Activated naive CD8-positive, alpha-beta T cell treated with anti-CD3 and anti-CD28 coated beads for 36 hours (primary cell): ENCODE results near the gene EPS15. TPM values are rescaled to one million over a fixed set of nuclear protein-coding genes. Genes with fewer than 3 reads are reported as not detected.
"Not testable (repeated sequence)": the region's sequence is repeated elsewhere in the genome, so short reads cannot be mapped to it uniquely, and the experiment has no call there.

Source experiments
- DNase-seq: peaks from one replicate; pipeline ENCODE4 v3.0.0; 2021
- H3K27ac Mint-ChIP-seq: one replicate; pipeline ENCODE4 v1.8.0; 2022; ENCODE audit warnings: mild to moderate bottlenecking, moderate library complexity, mixed read lengths
- H3K27me3 Mint-ChIP-seq: one replicate; pipeline ENCODE4 v1.8.0; 2022; ENCODE audit warnings: mild to moderate bottlenecking, mixed read lengths
- H3K36me3 Mint-ChIP-seq: one replicate; pipeline ENCODE4 v1.8.0; 2021; ENCODE audit warnings: mild to moderate bottlenecking, mixed read lengths
- H3K4me1 Mint-ChIP-seq: one replicate; pipeline ENCODE4 v1.8.0; 2021; ENCODE audit warnings: mixed read lengths
- H3K4me3 Mint-ChIP-seq: one replicate; pipeline ENCODE4 v1.8.0; 2022; ENCODE audit warnings: mild to moderate bottlenecking, moderate library complexity, mixed read lengths
- H3K9me3 Mint-ChIP-seq: one replicate; pipeline ENCODE4 v1.8.0; 2022; ENCODE audit warnings: mixed read lengths
- total RNA-seq, 2 experiments: library from RNA; stranded (reverse); gene quantifications; one replicate each; pipeline ENCODE4 v1.2.3, GENCODE V29; 2021

The EPS15 gene
- total RNA-seq, 2 experiments from 2014 or later, result 53.5 to 55.0 TPM

- Mint-ChIP-seq H3K27me3 (peaks cover 34% of the 10 kb centered on the region), H3K9me3 (no peaks in the 10 kb centered on the region), H3K4me3 (no peak overlapping the region), H3K4me1 (peaks cover 12% of the 10 kb centered on the region), H3K27ac (no peak overlapping the region), H3K36me3 (peaks cover 3% of the 10 kb centered on the region)
- no peak for DNase-seq
Measured at GRCh38 chr1:51328279-51328678, 190.8 kb downstream of the EPS15 start.

- H3K27me3 Mint-ChIP-seq, result peaks cover 34% of the 10 kb centered on the region
- H3K27ac Mint-ChIP-seq, result no peak overlapping the region
- no peaks in the 10 kb centered on the region for H3K9me3 Mint-ChIP-seq
- H3K4me1 Mint-ChIP-seq, result peaks cover 12% of the 10 kb centered on the region
- H3K4me3 Mint-ChIP-seq, result no peak overlapping the region
- DNase-seq, result no peak
- H3K36me3 Mint-ChIP-seq, result peaks cover 3% of the 10 kb centered on the region
Measured at GRCh38 chr1:51327386-51327785, 191.7 kb downstream of the EPS15 start.

- peaks cover 3% of the 10 kb centered on the region for H3K36me3 Mint-ChIP-seq
- no peak overlapping the region for H3K4me3 Mint-ChIP-seq
- no peak for DNase-seq
- H3K9me3 Mint-ChIP-seq, result no peaks in the 10 kb centered on the region
- H3K27ac Mint-ChIP-seq, result no peak overlapping the region
- peaks cover 11% of the 10 kb centered on the region for H3K4me1 Mint-ChIP-seq
- peaks cover 32% of the 10 kb centered on the region for H3K27me3 Mint-ChIP-seq
Measured at GRCh38 chr1:51326839-51327238, 192.2 kb downstream of the EPS15 start.

GRCh38 chr1:51325878-51326755 lies 192.9 kb downstream of the EPS15 start:
- Mint-ChIP-seq H3K27me3 (peaks cover 25% of the 10 kb centered on the region), H3K9me3 (no peaks in the 10 kb centered on the region), H3K4me1 (peaks cover 5% of the 10 kb centered on the region), H3K27ac (no peak overlapping the region), H3K36me3 (peaks cover under 1% of the 10 kb centered on the region), H3K4me3 (no peak overlapping the region)
- DNase-seq, result no peak

GRCh38 chr1:51325391-51325790 lies 193.7 kb downstream of the EPS15 start:
- no peaks in the 10 kb centered on the region for H3K9me3 Mint-ChIP-seq
- no peaks in the 10 kb centered on the region for H3K36me3 Mint-ChIP-seq
- H3K27me3 Mint-ChIP-seq, result peaks cover 19% of the 10 kb centered on the region
- H3K4me1 Mint-ChIP-seq, result no peaks in the 10 kb centered on the region
- H3K4me3 Mint-ChIP-seq, result no peak overlapping the region
- no peak overlapping the region for H3K27ac Mint-ChIP-seq
- no peak for DNase-seq

GRCh38 chr1:51325011-51325385 lies 194.1 kb downstream of the EPS15 start:
- not testable (repeated sequence) for H3K27ac Mint-ChIP-seq, H3K4me3 Mint-ChIP-seq, H3K4me1 Mint-ChIP-seq, H3K36me3 Mint-ChIP-seq, H3K9me3 Mint-ChIP-seq, DNase-seq
- peaks cover 18% of the 10 kb centered on the region for H3K27me3 Mint-ChIP-seq

- Mint-ChIP-seq H3K9me3 (no peaks in the 10 kb centered on the region), H3K4me3 (no peak overlapping the region), H3K4me1 (no peaks in the 10 kb centered on the region), H3K27me3 (peaks cover 12% of the 10 kb centered on the region), H3K27ac (no peak overlapping the region), H3K36me3 (no peaks in the 10 kb centered on the region)
- no peak for DNase-seq
Measured at GRCh38 chr1:51324251-51325010, 194.6 kb downstream of the EPS15 start.

GRCh38 chr1:51323778-51324177 lies 195.3 kb downstream of the EPS15 start:
- DNase-seq, result no peak
- Mint-ChIP-seq H3K9me3 (no peaks in the 10 kb centered on the region), H3K36me3 (no peaks in the 10 kb centered on the region), H3K4me1 (no peaks in the 10 kb centered on the region), H3K27ac (no peak overlapping the region), H3K27me3 (peaks cover 6% of the 10 kb centered on the region), H3K4me3 (no peak overlapping the region)

GRCh38 chr1:51322417-51323101 lies 196.5 kb downstream of the EPS15 start:
- Mint-ChIP-seq H3K9me3 (no peaks in the 10 kb centered on the region), H3K36me3 (no peaks in the 10 kb centered on the region), H3K4me1 (no peaks in the 10 kb centered on the region), H3K4me3 (no peak overlapping the region), H3K27ac (no peak overlapping the region), H3K27me3 (no peaks in the 10 kb centered on the region)
- no peak for DNase-seq

GRCh38 chr1:51321924-51322280 lies 197.2 kb downstream of the EPS15 start:
- Mint-ChIP-seq H3K36me3 (no peaks in the 10 kb centered on the region), H3K27ac (no peak overlapping the region), H3K4me1 (no peaks in the 10 kb centered on the region), H3K27me3 (no peaks in the 10 kb centered on the region), H3K4me3 (no peak overlapping the region), H3K9me3 (no peaks in the 10 kb centered on the region)
- DNase-seq, result no peak

GRCh38 chr1:51320967-51321923 lies 197.8 kb downstream of the EPS15 start:
- Mint-ChIP-seq H3K27me3 (no peaks in the 10 kb centered on the region), H3K27ac (no peak overlapping the region), H3K36me3 (no peaks in the 10 kb centered on the region), H3K9me3 (no peaks in the 10 kb centered on the region), H3K4me1 (no peaks in the 10 kb centered on the region), H3K4me3 (no peak overlapping the region)
- DNase-seq, result no peak

- Mint-ChIP-seq H3K4me1 (peaks cover 5% of the 10 kb centered on the region), H3K9me3 (no peaks in the 10 kb centered on the region), H3K27me3 (no peaks in the 10 kb centered on the region), H3K36me3 (no peaks in the 10 kb centered on the region), H3K27ac (no peak overlapping the region), H3K4me3 (no peak overlapping the region)
- DNase-seq, result no peak
Measured at GRCh38 chr1:51317798-51318197, 201.3 kb downstream of the EPS15 start.

- no peaks in the 10 kb centered on the region for H3K36me3 Mint-ChIP-seq
- no peak overlapping the region for H3K27ac Mint-ChIP-seq
- H3K9me3 Mint-ChIP-seq, result no peaks in the 10 kb centered on the region
- no peak overlapping the region for H3K4me3 Mint-ChIP-seq
- peaks cover 5% of the 10 kb centered on the region for H3K4me1 Mint-ChIP-seq
- DNase-seq, result no peak
- no peaks in the 10 kb centered on the region for H3K27me3 Mint-ChIP-seq
Measured at GRCh38 chr1:51316846-51317120, 202.3 kb downstream of the EPS15 start.

GRCh38 chr1:51316113-51316845 lies 202.8 kb downstream of the EPS15 start:
- H3K27ac Mint-ChIP-seq, result no peak overlapping the region
- H3K36me3 Mint-ChIP-seq, result no peaks in the 10 kb centered on the region
- no peak overlapping the region for H3K4me3 Mint-ChIP-seq
- DNase-seq, result no peak
- no peaks in the 10 kb centered on the region for H3K9me3 Mint-ChIP-seq
- peaks cover 5% of the 10 kb centered on the region for H3K4me1 Mint-ChIP-seq
- no peaks in the 10 kb centered on the region for H3K27me3 Mint-ChIP-seq
